HG03135 (cell line): ENCODE measurements around the gene CKM.

Source experiments
- ATAC-seq: cut with Tn5 transposase; IDR thresholded peaks from one replicate; pipeline ENCODE4 v1.9.1; 2021; ENCODE audit warnings: mild to moderate bottlenecking, moderate library complexity; ENCODE audit not compliant: unreplicated experiment

The CKM gene

DNA sequence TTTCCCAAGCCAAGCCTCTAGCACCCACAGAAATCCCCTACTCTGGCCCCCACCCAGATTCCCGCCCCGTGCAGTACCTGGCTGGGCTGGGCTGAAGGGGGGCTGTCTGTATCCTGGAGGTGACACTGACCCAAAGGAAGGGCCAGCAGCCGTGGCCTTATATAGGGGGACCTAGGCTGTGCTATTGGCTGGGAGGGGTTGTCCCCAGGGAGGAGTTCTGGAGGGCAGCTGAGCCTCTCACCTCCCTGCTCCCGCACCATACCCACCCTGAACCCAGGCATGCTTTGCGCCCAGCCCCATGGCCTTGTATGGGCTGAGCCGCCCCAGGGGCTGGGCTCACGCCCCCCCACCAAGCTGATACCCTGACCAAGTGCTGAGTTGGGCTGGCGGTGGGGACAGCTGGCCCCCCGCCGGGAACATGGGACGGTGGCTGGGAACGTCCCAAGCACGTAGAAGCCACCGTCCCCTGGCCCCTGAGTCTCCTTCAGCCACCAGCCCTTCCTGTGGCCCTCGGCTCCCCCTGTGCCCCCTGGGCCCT, at the start of gene CKM:
CKM (minus strand) TSS at position 132 of the 538 bp plus-strand sequence. CDS start 3,162 bp downstream, outside the sequence.
- no peak for ATAC-seq

DNA sequence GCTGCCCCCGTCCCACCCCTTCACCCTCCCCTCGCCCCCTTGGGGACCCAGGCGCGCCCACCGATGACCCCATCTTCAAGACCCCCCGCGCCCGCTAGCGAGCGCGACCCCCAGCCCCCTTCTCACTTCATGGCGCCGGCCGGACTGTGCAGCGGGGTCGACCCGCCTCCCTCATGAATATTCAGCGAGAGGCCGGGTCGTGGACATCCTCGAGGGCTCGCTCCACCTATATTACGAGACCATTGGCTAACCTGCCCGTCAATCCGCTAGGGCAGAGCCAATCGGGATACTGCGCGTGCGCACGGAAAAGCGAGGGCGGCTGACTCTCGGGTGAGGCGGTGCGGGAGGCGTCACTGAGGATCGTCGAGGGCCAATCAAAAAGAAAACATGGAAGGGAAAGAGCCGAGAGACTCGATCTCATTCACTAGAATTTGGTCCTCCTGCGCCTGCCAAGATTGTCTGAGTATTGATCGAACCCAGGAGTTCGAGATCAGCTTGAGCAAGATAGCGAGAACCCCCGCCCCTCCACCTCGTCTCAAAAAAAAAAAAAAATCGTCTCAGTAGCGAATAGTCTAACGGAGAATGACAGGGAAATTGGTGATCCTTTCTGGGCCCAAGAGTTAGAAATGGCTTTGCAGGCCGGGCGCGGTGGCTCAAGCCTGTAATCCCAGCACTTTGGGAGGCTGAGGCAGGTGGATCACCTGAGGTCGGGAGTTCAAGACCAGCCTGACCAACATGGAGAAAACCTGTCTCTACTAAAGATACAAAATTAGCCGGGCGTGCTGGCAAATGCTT, 47.9 kb upstream of the CKM start, which contains the start of gene ERCC2:
ERCC2 (minus strand) TSS at position 164 of the 795 bp plus-strand sequence; CDS start at position 131, 33 bp downstream.
- ATAC-seq, result peak; percentile 90

DNA sequence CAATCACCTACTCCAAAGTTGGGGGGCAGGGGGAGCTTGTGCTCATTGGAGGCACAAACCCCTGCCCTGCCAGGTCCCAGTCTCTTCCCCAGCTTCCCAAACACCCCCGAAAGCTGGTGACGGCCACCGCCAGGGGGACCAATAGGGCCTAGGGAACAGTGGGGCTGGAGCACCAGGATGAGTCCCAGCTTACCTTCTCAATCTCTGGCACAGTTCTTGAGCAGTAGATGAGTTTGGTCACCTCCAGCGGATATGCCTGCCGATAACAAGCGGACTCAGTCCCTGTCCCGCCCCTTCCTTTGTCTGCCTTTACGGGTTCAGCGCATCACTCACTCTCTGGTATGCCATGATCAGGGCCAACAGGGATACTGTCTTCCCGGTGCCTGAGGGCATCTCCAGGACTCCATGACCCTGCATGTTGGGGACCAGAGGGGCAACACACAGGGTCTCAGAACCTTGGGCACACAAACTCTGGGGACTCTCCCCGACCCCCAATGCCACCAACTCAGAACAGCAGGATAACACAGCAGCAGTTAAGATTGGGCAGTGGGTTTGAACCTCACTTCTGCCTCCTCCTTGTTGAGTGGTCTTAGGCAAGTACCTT, 46.2 kb upstream of the CKM start:
- ATAC-seq, result no peak

DNA sequence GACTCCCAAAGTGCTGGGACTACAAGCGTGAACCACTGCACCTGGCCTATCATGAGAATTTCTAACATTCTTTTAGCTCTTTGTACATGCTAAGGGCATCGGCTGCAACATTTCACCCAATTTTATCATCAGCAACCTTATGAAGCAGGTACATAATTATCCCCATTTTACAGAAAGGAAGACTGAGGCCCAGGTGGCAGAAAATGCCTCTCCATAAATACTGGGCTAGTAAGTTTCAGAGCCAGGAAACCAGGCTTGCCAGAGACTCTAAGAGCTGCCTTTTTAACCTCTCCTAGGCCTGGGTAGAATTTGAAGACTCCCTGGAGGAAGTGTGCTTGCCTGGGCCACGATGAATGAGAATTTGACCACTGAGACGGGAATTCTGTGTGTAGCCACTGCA, 45.5 kb upstream of the CKM start:
- no peak for ATAC-seq

DNA sequence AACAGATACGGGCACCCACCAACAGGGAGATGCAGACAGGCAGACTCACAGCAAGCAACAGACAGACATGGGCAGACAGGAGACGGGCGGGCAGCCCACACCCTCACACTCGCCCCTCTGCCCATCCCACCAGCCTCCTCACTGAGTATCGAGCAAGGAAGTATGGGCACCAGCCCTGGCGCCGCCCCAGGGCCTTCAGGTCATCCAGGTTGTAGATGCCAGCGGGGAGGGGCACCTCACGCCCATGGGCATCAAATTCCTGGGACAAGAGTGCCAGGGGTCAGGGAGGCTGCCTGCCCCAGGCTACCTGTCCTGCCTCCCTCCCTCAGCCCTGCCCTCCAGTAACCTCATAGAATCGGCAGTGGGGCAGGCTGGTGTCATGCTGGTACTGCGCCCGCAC, 42.0 kb upstream of the CKM start:
- no peak for ATAC-seq

- ATAC-seq, result no peak
These were observed 41.3 kb upstream of the CKM start for GRCh38 chr19:45363861-45364459.

- ATAC-seq, result no peak
These were observed 39.6 kb upstream of the CKM start for GRCh38 chr19:45362291-45362690.

DNA sequence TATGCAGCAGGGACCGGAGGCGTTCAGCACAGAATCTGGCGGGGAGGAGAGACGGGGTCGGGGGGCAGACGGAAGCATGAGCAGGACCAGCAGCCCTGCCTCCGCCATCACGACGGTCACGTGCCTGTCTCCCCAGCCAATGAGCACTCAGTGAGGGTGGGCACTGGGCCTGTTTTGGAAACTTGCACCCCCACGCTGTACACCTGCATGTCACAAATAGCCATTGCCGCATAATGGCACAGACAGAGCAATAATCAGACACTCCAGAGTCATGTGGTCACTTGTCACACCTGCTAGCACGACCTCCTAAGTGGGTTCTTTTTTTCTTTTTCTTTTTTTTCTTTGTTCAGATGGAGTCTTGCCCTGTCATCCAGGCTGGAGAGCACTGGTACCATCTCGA, 38.9 kb upstream of the CKM start:
- no peak for ATAC-seq

GRCh38 chr19:45358213-45358792, 35.6 kb upstream of the CKM start:
- ATAC-seq, result no peak

DNA sequence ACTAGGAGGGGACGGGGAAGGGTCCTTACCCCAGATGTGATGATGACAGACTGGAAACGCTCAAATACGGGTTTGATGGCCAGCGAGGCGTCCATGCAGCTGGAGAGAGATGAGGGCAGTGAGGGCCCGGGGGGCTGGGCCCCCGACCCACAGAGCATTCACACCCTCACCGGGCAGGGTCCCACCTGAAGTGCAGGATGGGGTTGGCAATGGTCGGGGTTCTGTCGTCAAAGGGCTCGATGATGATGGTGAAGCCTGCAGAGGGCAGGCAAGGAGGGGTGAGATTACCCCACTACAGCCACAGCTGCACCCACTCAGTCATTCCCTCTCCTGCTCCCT, 34.7 kb upstream of the CKM start:
- no peak for ATAC-seq

- ATAC-seq, result no peak
These were observed 34.2 kb upstream of the CKM start for GRCh38 chr19:45356760-45357444.

DNA sequence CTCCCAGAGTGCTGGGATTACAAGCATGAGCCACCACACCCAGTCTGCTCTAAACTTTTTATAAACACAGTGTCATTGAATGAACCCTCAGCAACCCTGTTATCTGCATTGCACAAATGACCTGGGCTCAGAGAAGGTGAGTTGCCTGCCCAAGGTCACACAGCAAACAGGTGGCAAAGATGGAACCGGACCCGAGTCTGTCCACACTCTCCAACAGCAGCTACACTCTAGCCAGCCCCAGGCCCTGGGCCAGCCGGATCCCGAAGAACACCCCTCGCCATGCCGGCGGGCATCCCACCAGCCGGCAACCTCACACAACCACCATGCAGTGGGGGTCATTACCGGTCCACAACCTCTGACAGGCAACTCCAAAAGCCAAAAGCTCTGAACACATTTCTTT, 33.2 kb upstream of the CKM start:
- ATAC-seq, result no peak

DNA sequence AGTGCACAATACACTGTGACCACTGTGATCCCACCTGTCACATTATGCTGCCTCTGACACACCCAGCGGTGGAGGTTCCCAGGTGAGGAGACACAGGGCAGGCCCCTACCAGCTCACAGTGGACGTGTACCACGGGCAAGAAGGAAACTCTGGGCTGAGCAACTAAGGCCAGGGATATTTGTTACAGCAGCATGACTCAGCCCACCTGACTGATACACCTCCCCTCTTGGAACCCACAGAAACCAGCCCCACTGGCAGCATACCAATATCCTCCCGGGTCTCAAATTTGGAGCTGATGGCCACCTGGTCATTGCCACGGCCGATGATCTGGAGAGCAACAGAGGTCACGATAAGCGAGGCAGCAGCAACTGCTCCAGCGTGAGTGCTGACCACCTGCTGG, 32.7 kb upstream of the CKM start:
- ATAC-seq, result no peak

DNA sequence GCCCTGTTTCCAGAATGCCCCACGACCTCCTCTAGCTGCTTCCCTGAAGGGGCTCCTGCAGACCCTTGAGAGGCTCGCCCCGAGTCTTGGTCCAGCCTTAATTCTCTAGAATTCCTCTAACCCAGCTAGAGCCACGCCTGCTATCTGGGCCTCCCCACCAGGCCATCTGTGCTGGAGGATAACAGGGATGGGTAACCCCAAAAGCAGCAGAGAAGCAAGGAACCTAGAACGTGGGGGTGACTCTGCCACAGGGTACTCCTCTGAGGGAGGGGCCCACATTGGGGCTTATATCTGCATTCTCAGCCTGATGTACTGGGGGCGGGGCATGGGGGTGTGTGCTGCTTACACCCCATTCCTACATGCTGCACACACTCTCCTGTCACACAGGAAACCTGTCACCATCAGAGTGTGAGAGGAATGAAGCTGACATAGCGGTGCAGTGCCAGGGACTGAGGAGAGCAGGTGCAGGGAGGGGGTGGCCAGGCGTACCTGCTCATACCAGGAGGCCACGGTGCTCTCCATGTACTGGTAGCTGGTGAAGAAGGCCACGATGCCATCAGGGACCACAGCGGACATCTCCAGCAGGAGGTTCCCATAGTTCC, 31.7 kb upstream of the CKM start:
- no peak for ATAC-seq

DNA sequence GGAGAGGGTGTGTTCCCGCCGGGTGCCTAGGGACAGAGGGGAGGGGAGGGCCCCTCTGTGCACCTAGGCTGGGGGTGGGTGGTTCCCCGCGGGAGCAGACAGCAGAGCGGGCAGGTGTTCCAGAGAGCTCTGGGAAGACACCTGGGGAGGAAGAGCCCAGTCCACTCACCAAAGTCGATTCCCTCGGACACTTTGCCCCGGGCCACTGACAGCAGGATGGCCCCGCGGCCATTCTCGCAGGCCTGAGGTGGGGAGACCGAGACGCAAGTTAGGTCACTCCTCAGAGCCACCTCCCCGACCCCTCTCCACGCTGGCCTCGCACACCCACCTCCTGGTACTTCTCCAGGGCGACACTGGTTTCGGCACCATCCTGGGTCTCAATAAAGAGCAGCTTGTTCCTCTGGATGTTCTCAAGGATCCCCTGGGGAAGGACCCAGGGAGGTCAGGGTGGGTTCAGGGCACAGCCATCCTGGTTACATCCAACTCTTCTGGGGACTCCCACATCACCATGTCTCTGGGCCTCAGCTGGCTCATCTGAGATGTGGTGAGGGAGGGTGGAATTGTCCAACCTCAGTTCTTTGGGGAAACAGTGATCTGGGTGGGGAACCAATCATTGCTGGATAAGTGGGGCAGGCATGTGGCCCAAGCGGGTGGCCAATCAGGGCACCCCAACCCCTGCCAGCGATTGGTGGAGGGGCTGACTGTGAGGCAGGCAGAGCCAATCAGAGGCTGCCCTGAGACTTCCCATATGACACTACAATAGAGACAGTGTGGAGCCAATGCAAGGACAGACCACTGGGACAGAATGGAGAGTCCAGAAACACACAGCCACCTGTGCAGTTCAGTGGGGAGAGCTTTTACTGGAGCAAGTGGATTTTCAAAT, 30.5 kb upstream of the CKM start:
- no peak for ATAC-seq

GRCh38 chr19:45352471-45352870, 29.8 kb upstream of the CKM start:
- no peak for ATAC-seq

- ATAC-seq, result no peak
These were observed 29.4 kb upstream of the CKM start for GRCh38 chr19:45352062-45352461.

DNA sequence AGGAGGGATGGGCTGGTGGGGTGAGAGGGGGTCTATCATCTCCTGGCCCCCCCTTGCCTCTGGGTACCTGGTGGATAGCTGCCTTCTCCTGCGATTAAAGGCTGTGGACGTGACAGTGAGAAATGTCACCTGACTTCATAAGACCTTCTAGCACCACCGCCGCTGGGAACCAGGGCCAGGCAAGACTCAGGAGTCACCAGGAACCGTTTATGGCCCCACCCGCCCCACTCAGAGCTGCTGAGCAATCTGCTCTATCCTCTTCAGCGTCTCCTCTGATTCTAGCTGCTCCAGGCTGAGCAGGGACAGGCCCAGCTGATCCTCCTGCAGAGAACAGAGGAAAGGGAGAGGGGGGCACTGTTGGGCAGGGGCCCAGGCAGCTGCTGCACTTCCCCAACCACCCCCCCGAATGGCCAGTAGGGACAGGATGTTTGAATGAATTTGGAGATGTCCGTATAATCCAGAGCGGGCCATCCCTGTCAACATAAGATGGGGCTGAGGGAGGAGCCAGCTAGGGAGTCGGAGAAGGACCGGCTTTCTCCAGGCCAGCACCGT, 28.8 kb upstream of the CKM start:
- no peak for ATAC-seq

GRCh38 chr19:45350477-45351058, 27.9 kb upstream of the CKM start:
- no peak for ATAC-seq
